ENCODE results near the gene USP49.

USP49 gene

DNA sequence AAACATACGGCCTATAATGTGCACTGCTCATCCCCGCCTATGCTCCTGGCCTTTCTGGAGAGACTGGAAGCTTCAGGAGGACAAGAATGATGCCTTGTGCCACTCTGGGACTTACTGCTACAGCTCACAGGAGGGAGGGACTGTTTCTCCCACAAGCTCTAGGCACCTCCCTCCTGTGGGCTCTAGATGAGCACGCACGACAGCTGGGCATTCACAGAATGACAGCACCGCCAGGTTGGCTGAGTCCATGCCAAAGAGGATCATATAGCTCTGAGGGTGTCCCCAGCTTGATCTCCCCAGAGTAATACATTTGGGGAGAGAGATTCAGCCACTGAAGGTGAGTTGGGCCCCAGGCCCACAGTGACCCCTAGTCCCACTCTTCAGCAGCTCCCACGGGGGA, 137.9 kb downstream of the USP49 start:
- DNase-seq (ENCODE audit: low read depth in 3 of 3): no peak

DNA sequence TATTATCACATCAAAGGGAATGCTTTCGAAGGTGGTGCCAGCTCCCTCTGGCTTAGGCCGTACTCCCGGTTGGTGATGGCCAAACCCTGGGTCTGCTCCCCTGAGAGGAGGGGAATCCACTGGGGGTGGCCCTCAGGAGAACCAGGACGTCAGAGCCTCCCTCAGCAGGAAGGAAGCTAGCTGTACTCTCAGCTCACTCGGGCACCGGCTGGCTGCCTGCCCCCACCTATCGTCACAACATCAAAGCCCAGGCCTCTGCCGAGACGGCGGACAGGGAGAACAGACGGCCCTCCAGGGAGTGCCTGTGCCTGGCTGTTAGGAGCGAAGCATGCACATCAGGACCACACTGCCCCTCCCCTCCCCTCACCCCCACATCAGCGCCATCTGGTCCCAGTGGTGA, 138.8 kb downstream of the USP49 start:
- no peak for DNase-seq (ENCODE audit: low read depth in 3 of 3)

DNA sequence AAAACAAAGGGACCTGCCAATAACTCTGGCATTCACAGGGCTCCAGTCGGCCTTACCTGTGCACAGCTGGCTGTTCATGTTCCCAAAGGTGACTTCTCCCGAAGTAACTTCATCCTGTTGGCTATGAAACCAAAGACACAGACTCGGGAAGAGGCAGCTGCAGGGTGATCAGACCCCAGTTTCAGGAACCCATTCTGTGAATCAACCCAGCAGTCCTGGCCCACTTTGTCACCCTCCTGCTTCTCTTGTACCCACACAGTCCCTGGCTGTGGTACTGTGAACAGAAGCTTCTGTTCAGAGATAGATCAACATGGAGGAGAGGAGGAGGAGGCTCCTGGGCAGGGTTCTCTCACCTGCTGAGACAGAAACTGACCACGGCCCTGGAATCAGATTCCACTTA, 139.3 kb downstream of the USP49 start:
- no peak for DNase-seq (ENCODE audit: low read depth in 3 of 3)

DNA sequence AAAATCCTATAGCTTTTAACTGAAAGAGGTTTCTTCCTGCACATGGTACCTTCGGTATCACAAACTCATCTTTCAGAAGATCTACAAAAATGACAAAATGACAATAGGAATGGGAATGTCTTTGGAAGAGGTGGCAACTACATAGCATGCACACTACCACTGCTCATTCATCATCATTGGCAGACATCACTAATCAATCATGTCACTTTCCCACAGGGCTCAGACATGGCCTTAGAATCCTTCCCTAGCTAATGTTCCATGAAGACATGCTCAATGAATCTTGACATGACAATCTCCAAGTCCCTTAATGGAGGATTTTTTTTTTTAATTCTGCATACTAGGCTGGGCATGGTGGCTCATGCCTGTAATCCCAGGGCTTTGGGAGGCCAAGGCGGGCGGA, 144.8 kb downstream of the USP49 start:
- DNase-seq (ENCODE audit: low read depth in 3 of 3): no peak

DNA sequence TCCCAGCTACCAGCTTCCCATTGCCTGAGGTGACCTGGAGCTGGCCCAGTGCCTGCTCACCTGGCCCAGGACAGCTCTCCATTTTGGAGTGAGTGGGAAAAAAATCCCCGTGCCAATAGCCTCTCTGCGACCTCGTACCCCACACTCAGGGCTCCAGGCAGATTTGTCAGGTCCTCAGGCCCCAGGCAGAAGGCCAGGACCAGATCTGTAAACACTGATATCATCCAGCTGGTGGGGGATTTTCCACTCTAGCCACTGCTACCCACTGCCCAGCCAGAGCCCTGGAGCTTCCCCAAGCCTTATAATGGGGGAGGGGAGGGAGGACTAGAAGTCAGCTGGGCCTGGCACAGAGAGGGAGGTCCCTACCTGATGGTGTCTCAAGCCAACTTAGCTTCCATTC, 146.6 kb downstream of the USP49 start:
- no peak for DNase-seq (ENCODE audit: low read depth in 3 of 3)

DNA sequence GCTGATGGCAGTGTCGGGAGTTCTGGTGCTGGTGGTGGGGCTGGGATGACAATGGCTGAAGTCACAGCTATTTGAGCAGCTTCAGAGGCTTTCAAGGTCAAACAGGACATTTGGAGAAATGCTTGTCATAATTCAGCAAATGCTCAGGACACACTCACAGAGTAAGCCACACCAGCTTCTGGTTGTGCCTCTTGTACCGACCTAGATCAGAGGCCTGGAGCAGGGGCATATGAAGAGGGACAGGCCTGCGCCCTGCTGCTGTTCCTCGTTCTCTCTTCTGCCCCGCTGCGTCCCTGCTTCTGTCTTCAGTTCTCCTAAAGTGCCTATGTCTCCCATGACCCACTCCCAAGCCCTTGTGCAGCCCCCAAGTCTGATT, 147.1 kb downstream of the USP49 start:
- DNase-seq (ENCODE audit: low read depth in 3 of 3): no peak

DNA sequence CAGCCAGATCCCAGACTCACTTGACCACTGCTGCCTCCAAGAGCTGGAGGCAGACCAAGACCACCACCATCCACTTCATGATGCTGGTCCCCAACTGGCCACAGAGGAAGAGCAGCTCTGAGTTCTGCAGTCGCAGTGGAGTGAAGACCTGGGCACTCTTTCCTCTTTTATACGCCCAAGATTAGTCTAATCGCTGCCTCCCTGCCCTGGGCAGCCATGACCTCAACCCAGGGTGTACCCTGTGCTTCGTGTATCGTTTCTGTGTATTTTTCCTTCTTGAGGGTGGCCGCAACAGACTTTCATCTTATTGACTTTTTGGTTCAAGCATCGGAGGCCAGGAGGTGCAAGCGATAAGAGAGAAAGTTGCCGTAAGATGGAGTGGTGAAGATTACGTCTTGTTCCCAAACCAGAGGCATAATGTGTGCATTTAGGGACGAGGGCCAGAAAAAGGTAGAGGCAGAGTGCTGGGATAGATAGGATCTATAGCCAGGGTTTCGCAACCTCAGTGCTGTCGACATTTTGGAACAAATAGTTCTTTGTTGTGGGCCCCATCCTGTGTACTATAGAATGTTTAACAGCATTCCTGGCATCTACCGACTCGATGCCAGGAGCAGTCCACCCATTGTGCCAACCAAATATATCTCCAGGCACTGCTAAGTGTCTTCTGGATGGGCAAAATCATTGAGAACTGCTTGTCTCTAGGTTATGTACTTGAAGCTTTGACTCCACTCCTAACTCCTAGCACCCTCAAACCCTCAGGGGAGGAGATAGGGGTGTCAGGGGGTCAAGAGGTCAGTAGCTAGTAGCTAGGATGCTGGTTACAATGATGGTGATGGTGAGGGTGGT, 147.7 kb downstream of the USP49 start, which contains the start of gene PGC:
PGC (minus strand) TSS at position 142 of the 846 bp plus-strand sequence; CDS start at position 79, 63 bp downstream.
- no peak for DNase-seq (ENCODE audit: low read depth in 3 of 3)

DNA sequence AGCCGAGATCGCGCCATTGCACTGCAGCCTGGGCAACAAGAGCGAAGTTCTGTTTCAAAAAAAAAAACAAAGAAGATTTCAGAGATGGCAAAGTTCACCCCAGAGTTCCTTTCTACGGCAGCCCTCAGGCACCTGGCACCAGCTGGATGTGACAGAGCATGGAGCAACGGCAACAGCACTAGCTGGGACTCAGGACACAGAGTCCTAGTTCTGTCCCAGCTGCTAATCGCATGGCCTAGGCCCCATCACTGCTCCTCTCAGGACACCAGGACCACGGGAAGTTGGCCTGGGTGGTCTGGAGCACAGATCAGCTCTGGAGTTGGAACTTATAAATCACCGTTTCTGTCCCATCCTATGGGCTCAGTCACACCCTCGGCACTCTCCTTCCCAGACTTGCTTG, 149.1 kb downstream of the USP49 start:
- no peak for DNase-seq (ENCODE audit: low read depth in 3 of 3)

DNA sequence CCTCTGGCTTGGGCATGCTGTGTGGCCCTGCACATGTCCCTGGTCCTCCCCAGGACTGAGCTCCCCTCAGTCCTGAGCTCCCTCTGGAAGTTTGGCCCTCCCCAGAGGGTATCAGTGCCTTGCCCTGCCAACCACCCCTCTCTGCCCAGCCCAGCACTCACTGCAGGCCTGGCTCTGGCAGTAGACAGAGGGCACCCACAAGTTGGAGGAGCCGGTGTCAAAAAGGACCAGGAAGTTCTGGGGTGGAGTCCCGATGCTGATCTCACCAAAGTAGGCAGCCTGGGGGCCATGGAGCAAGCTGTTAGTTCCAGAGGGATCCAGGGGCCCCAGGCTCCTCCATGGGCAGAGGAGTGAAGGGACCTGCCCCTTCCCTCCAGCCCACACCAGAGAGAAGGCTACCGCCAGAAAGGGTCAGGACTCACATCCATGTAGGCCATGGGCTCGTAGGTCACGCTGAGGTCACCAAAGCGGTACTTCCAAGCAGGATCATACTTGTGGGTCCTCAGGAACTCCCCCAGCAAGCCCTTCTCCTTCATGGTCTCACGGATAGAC, 150.9 kb downstream of the USP49 start:
- no peak for DNase-seq (ENCODE audit: low read depth in 3 of 3)

DNA sequence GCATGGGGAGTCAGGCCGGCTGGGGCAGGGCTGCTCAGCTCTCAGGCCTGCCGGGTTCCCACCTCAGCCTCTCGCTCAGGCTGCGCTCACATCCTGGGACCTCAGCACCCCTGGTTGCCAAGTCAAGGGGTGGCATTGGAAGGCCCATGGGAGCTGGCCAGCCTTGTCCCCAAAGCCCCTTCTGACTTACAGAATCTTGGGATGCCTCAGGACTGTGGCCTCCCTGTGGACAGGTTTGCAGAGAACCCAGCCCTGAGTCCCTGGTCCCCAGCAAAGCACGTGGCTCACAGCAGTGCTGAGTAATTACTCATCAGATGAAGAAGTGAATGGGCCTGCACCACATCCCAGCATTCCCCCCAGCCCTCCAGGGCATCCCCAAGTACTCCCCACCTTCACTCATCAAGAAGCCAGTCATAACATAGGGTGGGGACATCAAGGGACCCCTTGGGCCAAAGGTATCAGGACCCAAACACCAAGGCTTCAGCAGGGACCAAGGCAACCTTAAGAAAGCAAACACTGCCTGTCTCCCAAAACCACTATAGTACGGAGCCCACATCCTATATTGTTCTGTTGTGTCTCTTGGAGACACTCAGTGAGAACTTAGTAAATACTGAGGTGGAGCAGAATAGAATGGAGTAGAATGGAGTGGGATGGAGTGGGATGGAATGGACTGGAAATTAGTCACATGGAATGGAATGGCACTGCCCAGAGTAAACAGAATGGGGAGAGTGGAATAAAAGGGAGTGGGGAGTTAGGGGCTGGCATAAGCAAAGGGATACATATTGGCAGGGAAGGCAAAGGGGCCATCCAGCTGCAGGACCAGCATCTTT, 151.6 kb downstream of the USP49 start:
- no peak for DNase-seq (ENCODE audit: low read depth in 3 of 3)

DNA sequence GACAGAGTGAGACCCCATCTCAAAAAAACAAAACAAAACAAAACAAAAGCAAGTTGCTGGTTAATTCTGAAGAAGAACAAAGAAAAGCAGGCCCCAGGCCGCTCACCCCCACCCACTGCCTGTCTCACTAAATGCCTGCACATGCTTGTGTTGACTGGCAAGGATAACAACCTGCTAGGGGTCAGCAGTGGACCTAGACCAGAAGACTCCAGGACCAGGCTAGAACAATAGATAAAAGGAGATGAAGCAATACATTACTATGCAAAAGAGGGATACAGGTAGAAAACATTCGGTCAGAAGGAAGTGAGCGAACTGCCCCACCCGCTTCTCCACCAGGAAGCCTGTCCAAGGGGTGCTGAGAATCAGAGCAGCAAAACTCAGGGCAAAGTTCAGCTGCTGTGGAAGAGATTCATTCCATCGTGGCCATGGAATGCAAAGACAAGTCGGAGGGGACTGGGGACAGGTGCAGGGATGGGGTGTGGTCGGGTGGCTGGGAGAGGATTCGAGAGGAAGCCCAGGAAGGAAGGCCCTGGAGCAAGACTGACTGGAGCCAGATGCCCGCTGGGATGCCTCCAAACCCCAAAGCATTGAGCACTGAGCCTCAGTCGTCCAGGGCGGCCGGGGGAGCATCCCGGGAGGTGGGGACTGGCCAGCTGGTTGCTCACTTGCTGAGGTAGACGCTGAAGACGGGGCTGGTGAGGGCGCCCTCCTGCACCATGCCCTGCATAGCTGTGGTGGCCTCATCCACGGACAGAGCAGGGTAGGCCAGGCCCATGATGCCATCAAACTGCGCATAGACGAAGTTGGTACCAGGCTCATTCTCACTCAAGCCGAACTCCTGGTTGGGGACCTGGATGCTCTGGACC, 153.3 kb downstream of the USP49 start:
- DNase-seq (ENCODE audit: low read depth in 3 of 3): no peak

DNA sequence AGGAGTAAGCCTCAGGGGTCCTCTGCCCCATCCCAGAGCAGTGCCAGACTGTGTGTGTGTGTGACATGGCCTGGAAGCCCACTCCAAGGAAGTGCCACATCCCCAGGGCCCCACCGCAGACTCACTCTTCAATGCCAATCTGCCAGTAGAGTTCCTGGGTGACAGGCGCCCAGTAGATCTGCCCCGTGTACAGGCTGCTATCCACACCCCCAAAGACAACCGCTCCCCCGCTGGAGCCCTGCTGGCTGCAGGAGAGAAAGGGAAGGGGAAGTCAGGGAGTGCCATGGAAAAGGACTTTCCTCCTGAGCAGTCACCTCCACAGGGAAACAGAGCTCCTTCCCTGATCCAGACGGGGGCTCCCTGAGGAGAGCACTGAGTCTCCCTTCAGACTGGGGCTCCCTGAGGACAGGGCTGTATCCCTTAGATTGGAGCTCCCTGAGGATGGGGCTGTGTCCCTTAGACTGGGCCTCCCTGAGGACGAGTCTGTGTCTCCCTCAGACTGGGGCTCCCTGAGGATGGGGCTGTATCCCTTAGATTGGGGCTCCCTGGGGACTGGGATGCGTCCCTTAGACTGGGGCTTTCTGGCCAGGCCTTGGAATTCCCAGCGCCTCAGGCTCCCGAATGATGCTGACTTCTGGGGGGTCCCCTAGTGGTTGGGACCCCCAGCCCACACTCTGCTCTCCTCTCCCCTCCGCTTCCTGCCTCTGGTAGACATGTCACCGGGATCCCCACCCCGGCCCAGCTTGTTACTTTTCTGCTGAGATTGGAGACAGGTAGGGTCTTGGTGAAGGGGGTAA, 154.6 kb downstream of the USP49 start:
- no peak for DNase-seq (ENCODE audit: low read depth in 3 of 3)

Data from stimulated activated CD4-positive, alpha-beta T cell treated with anti-CD3 and anti-CD28 coated beads, TNF-alpha, amount 100 ng/mL, for 24 hours (primary cell).